Spleen (tissue), 7 donors: ENCODE data around the gene SPZ1.

Experiments
- CTCF ChIP-seq, 11 experiments: fragments of 200-600 bp in 7 of 11; fragments of 450-650 bp in 4 of 11; sonication (generic) in 4 of 11; IDR thresholded peaks in 8 of 11; conservative IDR thresholded peaks in 3 of 11; 1 replicate in 7 of 11; 2 replicates in 4 of 11; pipeline versions ENCODE4 v1.4.0 to v1.8.0; 2016 to 2021; ENCODE audit warnings: antibody characterized with exemption in 11 of 11, inconsistent platforms in 4 of 11, mild to moderate bottlenecking in 1 of 11
- POLR2A ChIP-seq, 3 donors: fragments of 450-650 bp; IDR thresholded peaks; one replicate each; pipeline ENCODE4 v1.5.1; 2017; ENCODE audit warnings: antibody characterized with exemption in 3 of 3, mild to moderate bottlenecking in 1 of 3
- POLR2AphosphoS5 ChIP-seq, 3 donors: sonication (generic); formaldehyde crosslinking; IDR thresholded peaks; one replicate each; pipeline ENCODE4 v1.5.1; 2017; ENCODE audit warnings: antibody characterized with exemption in 3 of 3
- donor health status: DM: no; HTN: no; CAD: no; lungs with moderate emphysema.
- donor health status: DM: no; HTN: no; CAD: no.
- donor health status: DM: no; HTN: no; CAD: no.

DNA sequence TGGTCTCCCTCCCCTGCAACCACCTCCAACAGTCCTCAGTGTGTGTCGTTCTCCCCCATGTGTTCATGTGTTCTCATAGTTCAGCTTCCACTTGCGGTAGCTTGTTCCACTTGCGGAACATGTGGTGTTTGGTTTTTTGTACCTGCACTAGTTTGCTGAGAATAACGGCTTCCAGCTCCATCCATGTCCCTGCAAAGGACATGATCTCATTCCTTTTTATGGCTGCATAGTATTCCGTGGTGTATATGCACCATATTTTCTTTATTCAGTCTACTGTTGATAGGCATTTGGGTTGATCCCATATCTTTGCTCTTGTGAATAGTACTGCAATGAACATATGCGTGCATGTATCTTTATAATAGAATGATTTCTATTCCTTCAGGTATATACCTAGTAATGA, 45.1 kb downstream of the SPZ1 start:
- TF ChIP-seq CTCF (IDR thresholded peaks at IDR 0.05 in 8 of 11, conservative IDR thresholded peaks at IDR 0.05 in 3 of 11) (no peak), POLR2AphosphoS5 (IDR thresholded peaks at IDR 0.05) (no peak), POLR2A (IDR thresholded peaks at IDR 0.05) (no peak)
